ENCODE measurements around the gene METTL21C.

- no peak for TF ChIP-seq CTCF (IDR thresholded peaks at IDR 0.05)
- TF ChIP-seq POLR2A (IDR thresholded peaks at IDR 0.05) = no peak
These were observed 31.6 kb upstream of the METTL21C start for GRCh38 chr13:102726430-102726829.
